Ovary (tissue), 9 donors: ENCODE results near the gene SATB1. TPM values are rescaled to one million over a fixed set of nuclear protein-coding genes. Genes with fewer than 3 reads are reported as not detected.

ENCODE experiments used
- DNase-seq, 5 donors: peaks; one replicate each; pipeline ENCODE4 v3.0.0-alpha.2; 2019 to 2020
- H3K27ac ChIP-seq, 2 donors: fragments of 200-600 bp; one replicate each; pipeline versions ENCODE4 v1.5.1 to v1.8.0; 2019 to 2022
- H3K27me3 ChIP-seq: fragments of 200-600 bp; one replicate; pipeline ENCODE4 v1.8.0; 2022
- H3K36me3 ChIP-seq: fragments of 200-600 bp; sonication (generic); one replicate; pipeline ENCODE4 v1.5.1; 2019
- H3K4me1 ChIP-seq: one replicate; pipeline ENCODE4 v1.8.1; 2013; ENCODE audit warnings: mild to moderate bottlenecking, moderate library complexity; ENCODE audit not compliant: insufficient read depth
- H3K4me3 ChIP-seq: fragments of 200-600 bp; sonication (generic); one replicate; pipeline ENCODE4 v1.5.1; 2017
- H3K9me3 ChIP-seq, 2 donors: fragments of 200-600 bp in 1 of 2; sonication (generic) in 1 of 2; one replicate each; pipeline versions ENCODE4 v1.5.1 to v1.8.1; 2013 to 2019; ENCODE audit warnings: mild to moderate bottlenecking in 1 of 2, moderate library complexity in 1 of 2
- CTCF ChIP-seq, 3 donors: fragments of 450-650 bp in 2 of 3; fragments of 200-600 bp in 1 of 3; IDR thresholded peaks; one replicate each; pipeline versions ENCODE4 v1.5.1 to v1.8.0; 2016 to 2022; ENCODE audit warnings: antibody characterized with exemption in 3 of 3, mild to moderate bottlenecking in 1 of 3
- EP300 ChIP-seq: sonication (generic); formaldehyde crosslinking; IDR thresholded peaks from one replicate; pipeline ENCODE4 v1.6.1; 2017; ENCODE audit warnings: antibody characterized with exemption
- POLR2A ChIP-seq: fragments of 450-650 bp; IDR thresholded peaks from one replicate; pipeline ENCODE4 v1.6.1; 2017; ENCODE audit warnings: antibody characterized with exemption, mild to moderate bottlenecking, moderate library complexity
- WGBS, 3 donors: extraction: QIAGEN DNeasy Blood & Tissue Kit in 1 of 3; methylation state at CpG; one replicate each; pipeline versions ENCODE4 v1.1.5 to v1.1.7; 2013 to 2017; 5-methylcytosine and 5-hydroxymethylcytosine counted together
- intact Hi-C, 4 donors: fragments of 100-400 bp; cut with DNase I; formaldehyde crosslinking; loops; one replicate each; pipeline versions ENCODE4 v1.11.0 to v1.15.1; 2022 to 2023
- polyA plus RNA-seq, 2 donors: library from polyadenylated mRNA; stranded (reverse); fragments of 200-250 nt in 1 of 2; fragments of 350-450 nt in 1 of 2; fragmentation: Illumina TruSeq in 1 of 2; extraction: RNeasy Lipid Tissue Mini Kit (QIAGEN cat#74804) in 1 of 2; gene quantifications; one replicate each; pipeline ENCODE4 v1.2.3, GENCODE V29; 2013 to 2014
- total RNA-seq, 7 donors: library from RNA; depleted of rRNA in 2 of 7; stranded (reverse); fragments of >200 nt in 2 of 7; fragmentation: NEBNext Ultra II Directional in 3 of 7; extraction: Animal tissue kit (Norgen Biotek cat#: 25700) in 3 of 7; gene quantifications; one replicate each; pipeline versions ENCODE4 v1.1.0 to v1.2.4, GENCODE V29; 2016 to 2023
- donor health status: DM: no; HTN: no; CAD: no; lungs with moderate emphysema.
- donor health status: DM: no; HTN: no; CAD: no.
- donor health status: Bipolar disorder and iron deficiency.
- donor health status: DM: yes; HTN: yes; CAD: no.
- donor health status: DM: no; HTN: no; CAD: no.
- donor health status: DM: yes; HTN: yes; CAD: no.

Gene SATB1
- total and polyA plus RNA-seq, 9 donors: 7.4 to 26.9 (median 18.9) TPM

DNA sequence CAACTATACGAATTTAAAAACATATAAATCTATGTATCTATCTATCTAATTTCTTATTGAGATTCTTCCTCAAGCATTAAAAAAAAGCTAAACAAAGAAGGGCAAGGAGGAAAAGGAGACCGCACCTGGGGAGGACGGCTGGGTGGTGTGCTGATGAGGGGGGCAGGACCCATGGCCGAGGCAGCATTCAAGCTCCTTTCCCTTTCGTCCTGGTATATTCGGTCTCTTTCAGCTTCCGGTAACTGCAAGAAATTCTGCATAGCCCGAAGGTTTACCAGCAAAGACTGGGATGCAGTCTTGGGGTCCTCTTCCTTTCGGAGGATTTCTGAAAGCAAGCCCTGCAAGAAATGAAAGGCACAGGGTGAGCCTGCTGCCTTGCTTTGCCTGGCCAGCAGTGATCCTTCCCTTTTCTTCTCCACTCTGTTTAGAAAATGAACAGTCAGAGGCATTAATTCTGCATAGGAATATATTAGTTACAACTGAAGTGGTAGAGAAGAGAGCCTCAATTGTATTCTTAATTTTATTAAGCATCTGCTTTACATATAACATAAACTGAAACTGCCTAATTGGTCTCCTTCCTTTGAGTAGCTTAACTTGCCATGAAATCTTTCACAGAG, 38.8 kb downstream of the SATB1 start:
- WGBS, 3 donors: 96 to 97% (median 97%) methylated on average over 9 of the region's 9 CpGs
- DNase-seq: no peak
- TF ChIP-seq POLR2A (no peak), EP300 (no peak), CTCF (IDR thresholded peaks at IDR 0.05) (no peak)
- no peak overlapping the region for H3K4me3 ChIP-seq
- H3K36me3 ChIP-seq: no peaks in the 10 kb centered on the region
- H3K4me1 ChIP-seq: no peaks in the 10 kb centered on the region
- no peak overlapping the region for H3K27ac ChIP-seq
- H3K9me3 ChIP-seq: no peaks in the 10 kb centered on the region
- H3K27me3 ChIP-seq: no peaks in the 10 kb centered on the region
- intact Hi-C loops: no loop called here

DNA sequence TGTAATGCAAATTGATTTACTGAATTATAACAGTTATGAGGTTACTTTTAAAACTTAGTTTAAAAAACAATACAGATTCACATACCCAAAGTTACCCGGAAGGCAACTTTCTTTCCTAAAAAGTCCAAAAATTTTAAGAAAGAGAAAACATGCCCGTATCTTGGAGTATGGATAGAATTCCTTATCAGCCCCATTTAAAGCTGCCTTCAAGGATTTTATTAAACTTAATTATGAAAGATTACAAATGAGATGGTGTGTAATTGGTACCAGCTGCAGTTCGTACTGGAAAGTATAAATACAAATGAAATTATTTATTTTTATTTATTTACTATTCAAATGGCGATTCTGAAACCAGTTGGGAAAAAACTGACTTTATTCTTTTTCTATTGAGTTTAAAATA, 39.4 kb downstream of the SATB1 start:
- TF ChIP-seq POLR2A (no peak), CTCF (IDR thresholded peaks at IDR 0.05) (no peak), EP300 (no peak)
- no peaks in the 10 kb centered on the region for H3K27me3 ChIP-seq
- H3K9me3 ChIP-seq: no peaks in the 10 kb centered on the region
- WGBS, 3 donors: 82 to 97% (median 96%) methylated on average over 4 of the region's 4 CpGs
- no peaks in the 10 kb centered on the region for H3K4me1 ChIP-seq
- no peak overlapping the region for H3K4me3 ChIP-seq
- H3K36me3 ChIP-seq: no peaks in the 10 kb centered on the region
- DNase-seq: no peak
- intact Hi-C loops: no loop called here
- no peak overlapping the region for H3K27ac ChIP-seq

- no peak overlapping the region for H3K4me3 ChIP-seq
Measured at GRCh38 chr3:18382760-18383369, 42.3 kb downstream of the SATB1 start.

GRCh38 chr3:18379647-18380046, 45.5 kb downstream of the SATB1 start:
- H3K27ac ChIP-seq: no peak overlapping the region
- intact Hi-C loops: no loop called here
- DNase-seq: no peak
- no peak for TF ChIP-seq CTCF (IDR thresholded peaks at IDR 0.05)
- TF ChIP-seq POLR2A: no peak
- TF ChIP-seq EP300: no peak
- no peaks in the 10 kb centered on the region for H3K9me3 ChIP-seq
- no peaks in the 10 kb centered on the region for H3K27me3 ChIP-seq
- H3K36me3 ChIP-seq: no peaks in the 10 kb centered on the region
- 94 to 98% (median 95%) methylated on average over 2 of the region's 2 CpGs for WGBS, 3 donors
- H3K4me1 ChIP-seq: no peaks in the 10 kb centered on the region
- no peak overlapping the region for H3K4me3 ChIP-seq

More at GRCh38 chr3:18382760-18383369, 42.3 kb downstream of the SATB1 start:
- H3K9me3 ChIP-seq: no peaks in the 10 kb centered on the region
- no peak for DNase-seq
- intact Hi-C loops: no loop called here
- H3K4me1 ChIP-seq: no peaks in the 10 kb centered on the region
- H3K27me3 ChIP-seq: no peaks in the 10 kb centered on the region
- H3K27ac ChIP-seq: no peak overlapping the region
- TF ChIP-seq EP300: no peak
- no peak for TF ChIP-seq POLR2A
- no peak for TF ChIP-seq CTCF (IDR thresholded peaks at IDR 0.05)
- no peaks in the 10 kb centered on the region for H3K36me3 ChIP-seq
